H1 (cell line): ENCODE data around the gene KCNQ2. TPM values are rescaled to one million over a fixed set of nuclear protein-coding genes. Genes with fewer than 3 reads are reported as not detected.

Source experiments
- BACH1 ChIP-seq: IDR thresholded peaks from 2 replicates; pipeline ENCODE4 v1.6.1; 2012; ENCODE audit warnings: low read length, improper control_type of control experiment
- CHD2 ChIP-seq: IDR thresholded peaks from 2 replicates; pipeline ENCODE4 v1.6.1; 2012; ENCODE audit warnings: low read length, improper control_type of control experiment
- CHD7 ChIP-seq: fragments of 300-600 bp; sonication (generic); IDR thresholded peaks from 2 replicates; pipeline ENCODE4 v1.7.1; 2012; ENCODE audit warnings: low read length, moderate library complexity, mild to moderate bottlenecking, inconsistent platforms; ENCODE audit not compliant: insufficient replicate concordance
- EZH2 ChIP-seq: fragments of 200-600 bp; sonication (generic); IDR thresholded peaks from 2 replicates; pipeline ENCODE4 v1.7.1; 2012; ENCODE audit warnings: low read depth, mild to moderate bottlenecking, moderate library complexity, low read length, inconsistent platforms; ENCODE audit not compliant: severe bottlenecking
- RNF2 ChIP-seq: fragments of 200-900, 300-1000 bp; sonication (generic); IDR thresholded peaks from 2 replicates; pipeline ENCODE4 v1.7.1; 2016; ENCODE audit warnings: borderline replicate concordance, low read depth, mild to moderate bottlenecking, antibody characterized with exemption, low read length; ENCODE audit not compliant: poor library complexity, severe bottlenecking; ENCODE audit errors: missing control alignments
- SAP30 ChIP-seq: fragments of 300-600 bp; sonication (generic); IDR thresholded peaks from 2 replicates; pipeline ENCODE4 v1.7.1; 2012; ENCODE audit warnings: low read length, moderate library complexity, mild to moderate bottlenecking, inconsistent platforms; ENCODE audit not compliant: insufficient read depth, insufficient replicate concordance
- YY1 ChIP-seq: IDR thresholded peaks from 2 replicates; pipeline ENCODE4 v1.6.1; 2011; ENCODE audit warnings: low read depth, mild to moderate bottlenecking, low read length
- ZNF274 ChIP-seq: IDR thresholded peaks from 2 replicates; pipeline ENCODE4 v1.7.0; 2012; ENCODE audit warnings: low read length, borderline replicate concordance; ENCODE audit errors: extremely low read depth
- polyA plus RNA-seq, 7 experiments: library from polyadenylated mRNA; depleted of rRNA in 3 of 7; stranded (reverse) in 5 of 7; unstranded in 2 of 7; fragments of >200 nt in 5 of 7; fragments of 200-250 nt in 2 of 7; gene quantifications; 1 replicate in 5 of 7; 2 replicates in 1 of 7; 4 replicates in 1 of 7; pipeline versions ENCODE4 v1.2.1 to v1.2.3, GENCODE V29; 2011 to 2013; ENCODE audit warnings: missing spikeins in 2 of 7, mixed read lengths in 2 of 7
- total RNA-seq: library from RNA; stranded (reverse); fragmentation: NEBNext Ultra II Directional; extraction: Animal tissue kit (Norgen Biotek cat#: 25700); gene quantifications from 2 replicates; pipeline ENCODE4 v1.2.1, GENCODE V29; 2021

KCNQ2 gene
- total and polyA plus RNA-seq, 2 of the 8 experiments (the other 6 are each of a cell fraction or from before 2014, with no cell fraction given), result 82.6 to 243 TPM

GRCh38 chr20:63463400-63464288 is 8.8 kb downstream of the KCNQ2 start (continued):
- TF ChIP-seq BACH1 (no peak), YY1 (no peak), RNF2 (no peak), EZH2 (no peak), CHD7 (no peak), CHD2 (no peak), ZNF274 (no peak), SAP30 (no peak)
